GM18505 (cell line): Measurements from ENCODE around the gene UQCRC2.

Source experiments
- ATAC-seq: cut with Tn5 transposase; IDR thresholded peaks from one replicate; pipeline ENCODE4 v1.9.1; 2021; ENCODE audit not compliant: unreplicated experiment
- POLR2A ChIP-seq: IDR thresholded peaks from 4 replicates; pipeline ENCODE4 v1.6.1; 2011; ENCODE audit warnings: borderline replicate concordance; ENCODE audit not compliant: insufficient read depth, insufficient read length; ENCODE audit errors: extremely low read depth

UQCRC2 gene

GRCh38 chr16:21957714-21958346 lies 4.7 kb downstream of the UQCRC2 start:
- no peak for ATAC-seq
- TF ChIP-seq POLR2A = no peak

GRCh38 chr16:21959050-21959449 lies 5.9 kb downstream of the UQCRC2 start:
- no peak for ATAC-seq
- TF ChIP-seq POLR2A = no peak

- no peak for ATAC-seq
- no peak for TF ChIP-seq POLR2A
These were observed 9.3 kb downstream of the UQCRC2 start for GRCh38 chr16:21962475-21962874.

GRCh38 chr16:21963887-21964286 lies 10.7 kb downstream of the UQCRC2 start:
- no peak for ATAC-seq
- no peak for TF ChIP-seq POLR2A

GRCh38 chr16:21964353-21964752 lies 11.2 kb downstream of the UQCRC2 start:
- TF ChIP-seq POLR2A = no peak

GRCh38 chr16:21971856-21972255 lies 18.7 kb downstream of the UQCRC2 start:
- no peak for TF ChIP-seq POLR2A
- no peak for ATAC-seq

More at GRCh38 chr16:21964353-21964752, 11.2 kb downstream of the UQCRC2 start:
- no peak for ATAC-seq

GRCh38 chr16:21973945-21974344 lies 20.8 kb downstream of the UQCRC2 start:
- no peak for ATAC-seq
- TF ChIP-seq POLR2A = no peak

- no peak for ATAC-seq
- no peak for TF ChIP-seq POLR2A
These were observed 26.9 kb downstream of the UQCRC2 start for GRCh38 chr16:21980032-21980431.

GRCh38 chr16:21982108-21982507 lies 28.9 kb downstream of the UQCRC2 start:
- no peak for ATAC-seq
- TF ChIP-seq POLR2A = no peak

- no peak for ATAC-seq
- TF ChIP-seq POLR2A = no peak
These were observed 30.9 kb downstream of the UQCRC2 start for GRCh38 chr16:21984062-21984461.

- no peak for TF ChIP-seq POLR2A
- ATAC-seq = no peak
These were observed 32.4 kb downstream of the UQCRC2 start for GRCh38 chr16:21985524-21985923.

GRCh38 chr16:21986692-21987246 lies 33.6 kb downstream of the UQCRC2 start:
- ATAC-seq = no peak
- no peak for TF ChIP-seq POLR2A

GRCh38 chr16:21987498-21987897 lies 34.3 kb downstream of the UQCRC2 start:
- TF ChIP-seq POLR2A = no peak
- no peak for ATAC-seq

GRCh38 chr16:21989133-21989532 lies 36.0 kb downstream of the UQCRC2 start:
- ATAC-seq = no peak
- TF ChIP-seq POLR2A = no peak
